Mucosa of descending colon (tissue), 3 donors: ENCODE measurements around the gene SYNPO2L. TPM values are rescaled to one million over a fixed set of nuclear protein-coding genes. Genes with fewer than 3 reads are reported as not detected.
A peak's percentile ranks its signal among the peaks of the same experiment; 100 is the strongest.
"Not testable (repeated sequence)": the region's sequence is repeated elsewhere in the genome, so short reads cannot be mapped to it uniquely, and the experiment has no call there.

ENCODE experiments used
- ATAC-seq: fragments of 200-7000 bp; cut with Tn5 transposase; one replicate; pipeline ENCODE4 v1.9.1; 2020; ENCODE audit warnings: mild to moderate bottlenecking, moderate library complexity
- DNase-seq, 3 donors: peaks; one replicate each; pipeline ENCODE4 v3.0.0-alpha.2; 2020
- H3K36me3 ChIP-seq: fragments of 200-600 bp; one replicate; pipeline ENCODE4 v1.8.0; 2021; ENCODE audit warnings: low read depth, mild to moderate bottlenecking
- H3K4me1 ChIP-seq: fragments of 200-600 bp; one replicate; pipeline ENCODE4 v1.8.0; 2021; ENCODE audit warnings: low read depth, mild to moderate bottlenecking
- H3K4me3 ChIP-seq: fragments of 200-600 bp; one replicate; pipeline ENCODE4 v1.8.0; 2021; ENCODE audit warnings: mild to moderate bottlenecking
- H3K9me3 ChIP-seq: fragments of 200-600 bp; one replicate; pipeline ENCODE4 v1.8.0; 2021; ENCODE audit warnings: mild to moderate bottlenecking
- CTCF ChIP-seq: fragments of 200-600 bp; IDR thresholded peaks from one replicate; pipeline ENCODE4 v1.8.0; 2022; ENCODE audit warnings: antibody characterized with exemption, mild to moderate bottlenecking
- intact Hi-C, 2 donors: fragments of 100-400 bp; cut with DNase I in 1 of 2; cut with micrococcal nuclease in 1 of 2; formaldehyde crosslinking; loops; one replicate each; pipeline versions ENCODE4 v1.11.0 to v1.11.1; 2022; cut with DNase I, micrococcal nuclease
- total RNA-seq, 3 donors: library from RNA; stranded (reverse); fragmentation: NEBNext Ultra II Directional in 2 of 3; extraction: Animal tissue kit (Norgen Biotek cat#: 25700) in 2 of 3; gene quantifications; one replicate each; pipeline versions ENCODE4 v1.2.1 to v1.2.4, GENCODE V29; 2021 to 2023
- donor health status: DM: no; HTN: no; CAD: no; lungs with moderate emphysema.
- donor health status: DM: no; HTN: no; CAD: no.
- donor health status: DM: no; HTN: yes; CAD: no.

The SYNPO2L gene
- total RNA-seq, 3 donors from 2014 or later: 0.05 TPM; not detected in 2

DNA sequence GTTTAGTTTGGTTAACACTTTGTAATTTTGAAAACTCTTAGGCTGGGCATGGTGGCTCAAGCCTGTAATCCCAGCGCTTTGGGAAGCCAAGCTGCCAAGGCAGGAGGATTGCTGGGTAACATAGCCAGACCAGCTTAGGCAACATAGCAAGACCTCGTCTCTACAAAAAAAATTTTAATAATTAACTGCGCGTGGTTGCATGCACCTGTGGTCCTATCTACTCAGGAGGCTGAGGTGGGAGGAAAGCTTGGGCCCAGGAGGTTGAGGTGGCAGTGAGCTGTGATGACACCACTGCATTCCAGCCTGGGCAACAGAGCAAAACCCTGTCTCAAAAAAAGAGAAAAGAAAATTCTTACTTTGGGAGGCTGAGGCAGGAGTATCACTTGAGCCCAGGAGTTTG, 32.8 kb downstream of the SYNPO2L start:
- intact Hi-C loops: no loop called here
- TF ChIP-seq CTCF: no peak
- DNase-seq: no peak
- no peak for ATAC-seq
- no peaks in the 10 kb centered on the region for H3K36me3 ChIP-seq
- peaks cover 14% of the 10 kb centered on the region for H3K4me1 ChIP-seq
- no peaks in the 10 kb centered on the region for H3K9me3 ChIP-seq
- no peak overlapping the region for H3K4me3 ChIP-seq

DNA sequence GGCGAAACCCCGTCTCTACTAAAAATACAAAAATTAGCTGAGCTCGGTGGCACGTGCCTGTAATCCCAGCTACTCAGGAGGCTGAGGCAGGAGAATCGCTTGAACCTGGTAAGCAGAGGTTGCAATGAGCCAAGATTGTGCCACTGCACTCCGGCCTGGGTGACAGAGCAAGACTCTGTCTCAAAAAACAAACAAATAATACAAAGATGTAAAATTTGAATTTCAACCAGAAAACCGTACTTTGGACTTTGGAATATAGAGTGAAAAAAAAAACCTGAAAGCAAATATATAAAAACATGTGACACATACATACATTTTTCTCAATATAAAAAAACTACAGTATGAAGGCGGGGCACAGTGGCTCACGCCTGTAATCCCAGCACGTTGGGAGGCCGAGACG, 34.9 kb downstream of the SYNPO2L start:
- H3K36me3 ChIP-seq, H3K9me3 ChIP-seq, intact Hi-C loops, H3K4me3 ChIP-seq, H3K4me1 ChIP-seq: not testable (repeated sequence)
- DNase-seq (peak in 1 of 3 donors; percentile 47), ATAC-seq (peak; percentile 47)

GRCh38 chr10:73617143-73617542, 38.7 kb downstream of the SYNPO2L start:
- H3K4me1 ChIP-seq, ATAC-seq, H3K4me3 ChIP-seq, H3K36me3 ChIP-seq, H3K9me3 ChIP-seq, intact Hi-C loops, DNase-seq: not testable (repeated sequence)

- DNase-seq (no peak), ATAC-seq (no peak)
- intact Hi-C loops: no loop called here
- no peaks in the 10 kb centered on the region for H3K4me1 ChIP-seq
- no peaks in the 10 kb centered on the region for H3K36me3 ChIP-seq
- H3K4me3 ChIP-seq: no peak overlapping the region
- no peak for TF ChIP-seq CTCF
- H3K9me3 ChIP-seq: no peaks in the 10 kb centered on the region
Measured at GRCh38 chr10:73614720-73615119, 41.1 kb downstream of the SYNPO2L start.

DNA sequence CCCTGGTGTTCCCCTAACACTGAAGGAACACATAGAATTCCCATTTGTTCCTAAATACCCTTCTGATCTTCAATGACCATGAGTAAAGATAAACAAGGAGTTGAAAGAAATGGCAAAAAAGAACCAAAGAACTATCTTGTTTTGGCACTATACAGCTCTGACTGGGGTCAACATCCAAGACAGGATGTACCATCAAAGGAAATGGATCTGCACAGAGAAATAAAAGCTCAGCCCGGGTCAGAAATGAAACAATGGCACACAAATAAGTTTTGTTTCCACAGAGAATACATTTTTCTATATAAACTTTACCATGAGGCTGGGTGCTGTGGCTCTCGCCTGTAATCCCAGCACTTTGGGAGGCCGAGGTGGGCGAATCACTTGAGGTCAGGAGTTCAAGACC, 46.7 kb downstream of the SYNPO2L start:
- DNase-seq (no peak), ATAC-seq (no peak)
- intact Hi-C loops: no loop called here
- no peak for TF ChIP-seq CTCF
- Histone ChIP-seq H3K36me3 (no peaks in the 10 kb centered on the region), H3K9me3 (no peaks in the 10 kb centered on the region), H3K4me3 (no peak overlapping the region), H3K4me1 (no peaks in the 10 kb centered on the region)

DNA sequence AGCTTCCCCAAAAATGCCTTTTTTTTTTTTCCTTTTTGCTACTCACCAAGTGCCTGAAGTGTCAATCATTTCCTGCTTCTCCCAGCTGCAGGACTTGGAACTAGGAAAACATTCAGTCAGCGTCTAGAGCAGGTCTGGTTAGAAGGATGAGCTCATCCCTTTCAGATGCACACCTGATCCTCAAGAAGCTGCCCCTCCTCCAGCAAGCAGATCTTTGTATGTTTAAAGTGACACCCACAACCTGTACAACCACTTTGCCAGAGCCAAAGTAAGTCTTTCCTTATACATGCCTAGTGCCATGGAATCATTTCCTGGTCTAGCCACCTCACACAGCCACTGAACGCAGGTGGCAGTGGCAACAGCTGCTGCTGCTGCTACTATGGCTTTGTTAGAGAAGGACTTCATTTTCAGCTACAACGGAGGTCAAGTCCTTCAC, 54.3 kb downstream of the SYNPO2L start:
- DNase-seq: peak; percentile 68 to 89 (median 71)
- ATAC-seq: peak; percentile 99
- Histone ChIP-seq H3K36me3 (no peaks in the 10 kb centered on the region), H3K9me3 (no peaks in the 10 kb centered on the region), H3K4me1 (peaks cover 4% of the 10 kb centered on the region), H3K4me3 (no peak overlapping the region)
- no peak for TF ChIP-seq CTCF
- intact Hi-C loops: no loop called here

- peaks cover 13% of the 10 kb centered on the region for H3K4me1 ChIP-seq
- intact Hi-C loops: no loop called here
- no peak for TF ChIP-seq CTCF
- H3K4me3 ChIP-seq: no peak overlapping the region
- DNase-seq (no peak), ATAC-seq (no peak)
- no peaks in the 10 kb centered on the region for H3K9me3 ChIP-seq
- no peaks in the 10 kb centered on the region for H3K36me3 ChIP-seq
Measured at GRCh38 chr10:73597346-73597745, 58.5 kb downstream of the SYNPO2L start.
